HEK293 (cell line): ENCODE measurements around the gene RASSF3.

Source experiments
- CTCF ChIA-PET: fragments of 350-600 bp; formaldehyde crosslinking; extraction: SDS; loops from one replicate; lab custom pipeline; 2021; ENCODE audit warnings: antibody characterized with exemption; lab: Yijun Ruan, JAX
- POLR2A ChIA-PET: fragments of 300-600 bp; formaldehyde crosslinking; extraction: SDS; loops from one replicate; lab custom pipeline; 2020; ENCODE audit warnings: antibody characterized with exemption, inconsistent platforms; lab: Yijun Ruan, JAX
- H3K27ac ChIP-seq: fragments of 200-500 bp; sonication (Bioruptor generic); 2 replicates; pipeline ENCODE4 v1.5.1; 2014; ENCODE audit warnings: low read depth, low read length, control low read depth, inconsistent platforms; ENCODE audit errors: extremely low read depth
- H3K36me3 ChIP-seq, 2 experiments: fragments of 200-500 bp in 1 of 2; sonication (Bioruptor generic) in 1 of 2; 1 replicate in 1 of 2; 2 replicates in 1 of 2; pipeline ENCODE4 v1.5.1; 2014 to 2017; ENCODE audit warnings: inconsistent platforms in 2 of 2, low read length in 2 of 2; ENCODE audit not compliant: control insufficient read depth in 2 of 2, insufficient read depth in 1 of 2
- H3K4me1 ChIP-seq: fragments of 200-500 bp; sonication (Bioruptor generic); 2 replicates; pipeline ENCODE4 v1.5.1; 2014; ENCODE audit warnings: mild to moderate bottlenecking, low read length, inconsistent platforms; ENCODE audit not compliant: control insufficient read depth, insufficient read depth
- H3K4me3 ChIP-seq: 2 replicates; pipeline ENCODE4 v1.5.1; 2011; ENCODE audit warnings: low read depth, mild to moderate bottlenecking, control low read depth, low read length, moderate library complexity
- H3K9me3 ChIP-seq: fragments of 200-500 bp; sonication (Bioruptor generic); 2 replicates; pipeline ENCODE4 v1.5.1; 2014; ENCODE audit warnings: low read depth, low read length, inconsistent platforms; ENCODE audit not compliant: control insufficient read depth, insufficient read depth
- GLI2 ChIP-seq: fragments of 450-650 bp; formaldehyde crosslinking; IDR thresholded peaks from 2 replicates; pipeline ENCODE4; 2017; ENCODE audit warnings: missing biosample characterization, missing genetic modification characterization, low read depth, borderline replicate concordance
- MEIS1 ChIP-seq: sonication (generic); formaldehyde crosslinking; IDR thresholded peaks from 2 replicates; pipeline ENCODE4 v1.8.1; 2022; ENCODE audit warnings: missing genetic modification reagents, mild to moderate bottlenecking, borderline replicate concordance
- OVOL3 ChIP-seq: fragments of 450-650 bp; formaldehyde crosslinking; IDR thresholded peaks from 2 replicates; pipeline ENCODE4 v1.5.1; 2016; ENCODE audit warnings: missing biosample characterization, missing genetic modification characterization
- PATZ1 ChIP-seq: fragments of 450-650 bp; formaldehyde crosslinking; IDR thresholded peaks from 2 replicates; pipeline ENCODE4 v1.5.1; 2016; ENCODE audit warnings: missing biosample characterization, missing genetic modification characterization
- PRDM4 ChIP-seq: fragments of 450-650 bp; formaldehyde crosslinking; IDR thresholded peaks from 2 replicates; pipeline ENCODE4 v1.5.1; 2017; ENCODE audit warnings: missing biosample characterization, missing genetic modification characterization
- TCF7L2 ChIP-seq: IDR thresholded peaks from 2 replicates; pipeline ENCODE4 v1.6.1; 2011; ENCODE audit warnings: low read depth, mild to moderate bottlenecking, inconsistent platforms, low read length, moderate library complexity, borderline replicate concordance
- TSHZ1 ChIP-seq: fragments of 450-650 bp; formaldehyde crosslinking; IDR thresholded peaks from 2 replicates; pipeline ENCODE4 v1.5.1; 2016; ENCODE audit warnings: missing biosample characterization, missing genetic modification characterization, borderline replicate concordance
- ZFHX2 ChIP-seq: fragments of 450-650 bp; formaldehyde crosslinking; conservative IDR thresholded peaks from 2 replicates; pipeline ENCODE4 v1.5.1; 2016; ENCODE audit warnings: missing biosample characterization, missing genetic modification characterization
- ZIC2 ChIP-seq: fragments of 450-650 bp; formaldehyde crosslinking; IDR thresholded peaks from 2 replicates; pipeline ENCODE4 v1.5.1; 2016; ENCODE audit warnings: missing biosample characterization, missing genetic modification characterization
- ZNF19 ChIP-seq: fragments of 450-650 bp; formaldehyde crosslinking; IDR thresholded peaks from 2 replicates; pipeline ENCODE4; 2016; ENCODE audit warnings: missing biosample characterization, missing genetic modification characterization, low read depth
- ZNF24 ChIP-seq: fragments of 450-650 bp; formaldehyde crosslinking; IDR thresholded peaks from 2 replicates; pipeline ENCODE4 v1.5.1; 2016; ENCODE audit warnings: missing biosample characterization, missing genetic modification characterization
- ZNF335 ChIP-seq: fragments of 450-650 bp; formaldehyde crosslinking; conservative IDR thresholded peaks from 2 replicates; pipeline ENCODE4 v1.5.1; 2016; ENCODE audit warnings: missing biosample characterization, missing genetic modification characterization
- ZNF416 ChIP-seq: fragments of 450-650 bp; formaldehyde crosslinking; IDR thresholded peaks from 2 replicates; pipeline ENCODE4 v1.5.1; 2016; ENCODE audit warnings: missing biosample characterization, missing genetic modification characterization
- ZNF501 ChIP-seq: fragments of 450-650 bp; formaldehyde crosslinking; IDR thresholded peaks from 2 replicates; pipeline ENCODE4 v1.5.1; 2016; ENCODE audit warnings: missing biosample characterization, missing genetic modification characterization
- ZNF510 ChIP-seq: fragments of 450-650 bp; formaldehyde crosslinking; IDR thresholded peaks from 2 replicates; pipeline ENCODE4 v1.5.1; 2018; ENCODE audit warnings: mild to moderate bottlenecking, missing genetic modification characterization, missing biosample characterization; ENCODE audit not compliant: insufficient replicate concordance
- ZNF544 ChIP-seq: fragments of 450-650 bp; formaldehyde crosslinking; IDR thresholded peaks from 2 replicates; pipeline ENCODE4 v1.5.0; 2017; ENCODE audit warnings: missing biosample characterization, missing genetic modification characterization
- ZNF549 ChIP-seq: fragments of 450-650 bp; IDR thresholded peaks from 2 replicates; pipeline ENCODE4 v1.5.1; 2018; ENCODE audit warnings: missing biosample characterization, missing genetic modification characterization, mild to moderate bottlenecking, inconsistent platforms, moderate library complexity
- ZNF555 ChIP-seq: fragments of 450-650 bp; formaldehyde crosslinking; conservative IDR thresholded peaks from 2 replicates; pipeline ENCODE4 v1.5.1; 2017; ENCODE audit warnings: missing biosample characterization, mild to moderate bottlenecking, missing genetic modification characterization, inconsistent platforms
- ZNF558 ChIP-seq: fragments of 450-650 bp; formaldehyde crosslinking; IDR thresholded peaks from 2 replicates; pipeline ENCODE4 v1.5.1; 2016; ENCODE audit warnings: missing biosample characterization, missing genetic modification characterization
- ZNF629 ChIP-seq: fragments of 450-650 bp; formaldehyde crosslinking; IDR thresholded peaks from 2 replicates; pipeline ENCODE4 v1.5.1; 2017; ENCODE audit warnings: missing biosample characterization, missing genetic modification characterization
- ZNF704 ChIP-seq: fragments of 450-650 bp; formaldehyde crosslinking; IDR thresholded peaks from 2 replicates; pipeline ENCODE4 v1.5.1; 2016; ENCODE audit warnings: missing biosample characterization, missing genetic modification characterization
- ZNF768 ChIP-seq: fragments of 450-650 bp; formaldehyde crosslinking; IDR thresholded peaks from 2 replicates; pipeline ENCODE4 v1.5.1; 2018; ENCODE audit warnings: missing biosample characterization, mild to moderate bottlenecking, missing genetic modification characterization
- ZSCAN4 ChIP-seq: fragments of 450-650 bp; formaldehyde crosslinking; IDR thresholded peaks from 2 replicates; pipeline ENCODE4 v1.5.1; 2017; ENCODE audit warnings: missing biosample characterization, missing genetic modification characterization
- TF ChIP-seq, protein P1 (sequence below): fragments of 450-650 bp; formaldehyde crosslinking; IDR thresholded peaks from 2 replicates; pipeline ENCODE4 v1.5.1; 2016; ENCODE audit warnings: missing biosample characterization, missing genetic modification characterization

Gene RASSF3

GRCh38 chr12:64561302-64562136 lies 48.8 kb upstream of the RASSF3 start:
- POLR2A ChIA-PET, result interaction anchor here (0.6 to 0.9 kb wide), 2 partner anchors 33 to 80 kb away, joined by 3 to 4 read pairs; no protein-coding TSS in a partner anchor
- Histone ChIP-seq H3K9me3 (no peaks in the 10 kb centered on the region), H3K4me1 (peaks cover 10% of the 10 kb centered on the region), H3K27ac (peak overlapping the region; percentile 42; the same call in 1 of the 2 replicates), H3K36me3 (no peaks in the 10 kb centered on the region), H3K4me3 (no peak overlapping the region)
- CTCF ChIA-PET, result interaction anchor here (0.5 to 1.4 kb wide), 7 partner anchors 12 to 184 kb away, joined by 3 to 11 read pairs (median 6); no protein-coding TSS in a partner anchor
- TF ChIP-seq TCF7L2 (no peak), PATZ1 (no peak; the same call in 1 of the 2 replicates), ZNF544 (tag by site-specific recombination) (no peak), ZNF510 (tag by site-specific recombination) (no peak), ZNF558 (tag by site-specific recombination) (peak; percentile 53; the same call in 1 of the 2 replicates), ZNF501 (tag by site-specific recombination) (no peak), ZNF555 (peak; percentile 70), ZNF19 (tag by site-specific recombination) (0 out of 2 replicates have a peak, but pooled peaks have one; percentile 14), ZNF335 (tag by site-specific recombination) (0 out of 2 replicates have a peak, but pooled peaks have one; percentile 18), ZSCAN4 (tag by site-specific recombination) (no peak), ZNF416 (tag by site-specific recombination) (no peak), ZNF24 (tag by site-specific recombination) (no peak), PRDM4 (tag by site-specific recombination) (no peak), GLI2 (no peak; the same call in 1 of the 2 replicates), ZFHX2 (tag by site-specific recombination) (no peak), ZNF704 (tag by site-specific recombination) (no peak), TSHZ1 (no peak), MEIS1 (no peak), ZNF768 (tag by site-specific recombination) (no peak), ZIC2 (no peak), ZNF549 (tag by site-specific recombination) (no peak), OVOL3 (tag by site-specific recombination) (0 out of 2 replicates have a peak, but pooled peaks have one; percentile 41), ZNF629 (tag by site-specific recombination) (no peak; the same call in 1 of the 2 replicates)
- TF ChIP-seq, protein P1, sequence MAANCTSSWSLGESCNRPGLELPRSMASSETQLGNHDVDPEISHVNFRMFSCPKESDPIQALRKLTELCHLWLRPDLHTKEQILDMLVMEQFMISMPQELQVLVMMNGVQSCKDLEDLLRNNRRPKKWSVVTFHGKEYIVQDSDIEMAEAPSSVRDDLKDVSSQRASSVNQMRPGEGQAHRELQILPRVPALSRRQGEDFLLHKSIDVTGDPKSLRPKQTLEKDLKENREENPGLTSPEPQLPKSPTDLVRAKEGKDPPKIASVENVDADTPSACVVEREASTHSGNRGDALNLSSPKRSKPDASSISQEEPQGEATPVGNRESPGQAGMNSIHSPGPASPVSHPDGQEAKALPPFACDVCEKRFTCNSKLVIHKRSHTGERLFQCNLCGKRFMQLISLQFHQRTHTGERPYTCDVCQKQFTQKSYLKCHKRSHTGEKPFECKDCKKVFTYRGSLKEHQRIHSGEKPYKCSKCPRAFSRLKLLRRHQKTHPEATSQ (tag by site-specific recombination), result no peak
